Measurements from ENCODE around the gene GPR31.

Gene GPR31

DNA sequence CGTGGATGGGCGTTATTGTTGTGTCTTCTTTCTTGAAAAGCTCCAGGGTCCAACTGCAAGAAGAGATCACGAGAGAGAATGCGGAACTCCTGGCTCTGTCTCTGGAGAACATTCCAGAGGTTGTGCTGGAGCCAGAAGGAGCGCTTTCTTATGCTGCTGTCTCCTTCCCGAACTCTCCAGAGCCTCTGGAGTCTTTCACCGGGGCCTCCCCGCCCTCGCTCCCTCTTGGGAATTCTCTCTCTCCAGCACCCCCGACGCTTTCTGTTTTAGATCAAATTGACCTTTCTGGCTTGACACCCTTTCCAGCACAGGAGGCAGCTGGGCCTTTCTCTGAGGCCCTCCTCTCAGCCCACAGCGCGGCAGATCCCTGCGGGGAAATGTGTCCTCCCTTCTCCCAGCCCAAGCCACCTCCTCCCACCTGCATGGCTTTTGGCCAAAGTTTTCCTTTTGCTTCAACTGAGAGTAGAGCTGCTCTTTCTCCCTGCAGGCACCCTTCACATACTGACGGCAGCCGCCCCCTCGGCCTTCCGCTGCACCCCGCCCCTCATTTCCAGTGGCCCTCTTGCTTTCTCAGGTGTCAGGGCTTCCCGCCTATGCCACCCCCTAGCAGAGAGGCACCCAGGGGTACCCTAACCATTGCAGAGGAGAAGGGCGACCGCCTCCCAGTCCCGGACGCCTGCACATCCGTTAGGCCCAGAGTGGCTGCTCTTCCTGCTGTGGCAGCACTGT lies 41.5 kb downstream of the GPR31 start:
- no peak for DNase-seq

DNA sequence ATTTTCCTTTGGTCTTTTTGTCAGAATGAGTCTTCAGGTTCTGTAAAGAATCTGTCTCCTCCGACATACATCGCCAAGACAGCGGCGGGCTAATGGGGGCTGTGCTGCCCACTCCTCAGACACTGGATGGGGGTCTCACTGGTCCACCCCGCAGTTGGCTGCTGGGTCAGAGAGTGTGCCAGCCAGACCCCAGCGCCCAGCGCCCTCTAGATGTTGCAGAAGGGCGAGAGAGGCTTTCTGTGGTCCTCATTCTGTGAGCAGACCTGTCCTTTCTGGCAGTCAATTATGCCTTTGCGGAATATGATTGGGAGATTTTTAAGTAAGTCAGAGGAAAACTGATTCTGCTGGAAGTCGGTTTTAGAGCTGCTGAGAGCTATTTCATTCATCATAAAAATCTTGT lies 42.7 kb downstream of the GPR31 start:
- no peak for DNase-seq

DNA sequence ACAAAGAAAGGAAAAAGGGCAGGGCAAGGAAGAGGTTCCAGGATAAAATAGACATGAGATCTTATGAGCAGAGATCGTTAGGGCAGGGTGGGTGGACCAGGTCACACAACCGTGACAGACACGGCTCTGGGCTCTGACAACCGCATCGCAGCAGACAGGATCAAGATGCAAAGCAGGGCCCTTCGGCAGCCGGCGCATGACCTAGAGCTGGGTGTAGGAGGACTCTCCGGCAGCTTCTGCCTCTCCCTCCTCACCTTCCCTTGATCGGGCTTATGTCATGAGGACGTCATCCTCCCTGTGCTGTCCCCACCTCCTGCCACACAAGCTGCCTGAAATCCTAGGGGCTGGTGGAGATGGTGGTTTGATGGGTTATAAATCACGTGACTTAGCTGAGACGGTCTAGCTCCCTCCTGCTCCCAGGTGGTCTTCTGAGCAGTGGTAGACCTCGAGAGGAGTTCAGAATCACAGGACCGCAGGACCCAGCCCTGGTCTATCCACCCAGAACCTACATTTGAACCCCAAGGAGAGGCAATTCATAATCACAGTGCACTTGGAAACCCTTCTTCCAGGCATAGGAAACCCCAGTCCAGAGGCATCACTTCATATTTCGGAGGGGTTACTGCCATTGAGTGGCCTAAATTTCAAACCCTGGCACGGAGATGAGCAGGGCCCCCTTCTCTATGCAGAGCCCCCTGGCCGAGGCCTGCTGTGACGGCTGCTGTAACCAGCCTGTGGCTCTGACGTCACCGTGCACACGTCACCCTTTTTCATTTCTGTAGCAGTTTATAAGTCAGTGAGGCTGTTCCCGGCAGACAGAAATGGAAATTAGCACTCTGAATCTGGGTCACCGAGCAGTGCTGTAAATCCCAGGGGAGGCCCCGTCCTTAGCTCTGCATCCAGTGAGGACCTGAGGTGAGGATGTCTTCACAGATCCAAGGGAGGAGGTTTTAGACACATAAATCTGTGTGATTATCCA lies 43.6 kb downstream of the GPR31 start:
- peak in 3 of 5 donors; percentile 8 to 54 (median 38) for DNase-seq

DNA sequence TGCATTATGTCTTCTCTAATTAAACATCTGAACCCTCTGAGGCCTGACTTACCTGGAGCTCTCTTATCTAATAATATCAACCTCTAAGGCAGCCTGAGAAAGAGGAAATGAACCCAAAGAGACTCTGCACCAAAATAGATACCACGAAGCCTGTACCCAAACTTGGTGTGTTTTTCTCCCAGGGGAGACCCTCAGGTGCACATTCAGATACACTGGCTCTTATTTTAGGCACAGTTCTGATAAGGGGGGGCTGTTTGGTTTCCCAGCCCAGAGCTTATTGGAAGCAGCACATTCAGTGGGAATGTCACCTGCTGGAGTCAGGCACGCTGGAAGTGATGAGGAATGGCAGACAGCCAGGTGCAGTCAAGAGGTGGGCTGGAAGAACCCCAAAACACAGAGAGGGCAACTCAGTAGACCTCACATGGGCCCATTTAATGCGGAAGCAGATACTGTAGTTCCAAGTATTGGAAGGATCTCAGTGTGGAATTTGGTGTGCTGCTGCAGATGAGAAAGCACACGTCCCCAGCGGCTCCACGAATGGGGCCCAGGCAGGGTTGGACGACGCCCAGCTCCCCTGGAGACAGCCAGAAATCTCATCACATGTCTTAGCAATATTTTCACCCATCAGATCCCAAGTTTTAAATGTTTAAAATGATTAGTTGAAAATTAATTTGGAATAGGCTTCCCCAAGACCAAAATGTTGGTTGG lies 44.6 kb downstream of the GPR31 start:
- no peak for DNase-seq

DNA sequence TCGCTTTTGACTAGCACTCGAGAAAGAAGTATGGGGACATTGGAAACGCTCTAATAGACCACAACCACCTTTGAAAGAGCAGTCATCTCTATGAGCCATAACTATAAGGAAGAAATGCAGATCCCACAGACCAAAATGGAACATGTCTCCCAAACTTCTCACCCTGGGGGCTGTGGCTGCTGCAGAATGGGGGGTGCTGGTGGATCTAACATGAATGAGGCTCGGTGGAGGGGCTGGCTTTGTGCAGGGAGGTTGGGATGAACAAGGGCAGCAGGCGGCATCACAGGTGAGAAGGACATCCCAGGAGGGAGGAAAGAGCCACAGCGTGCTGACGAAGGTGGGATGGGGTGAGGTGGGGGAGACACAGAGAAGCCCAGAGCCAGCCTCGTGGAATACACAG lies 45.4 kb downstream of the GPR31 start:
- no peak for DNase-seq

DNA sequence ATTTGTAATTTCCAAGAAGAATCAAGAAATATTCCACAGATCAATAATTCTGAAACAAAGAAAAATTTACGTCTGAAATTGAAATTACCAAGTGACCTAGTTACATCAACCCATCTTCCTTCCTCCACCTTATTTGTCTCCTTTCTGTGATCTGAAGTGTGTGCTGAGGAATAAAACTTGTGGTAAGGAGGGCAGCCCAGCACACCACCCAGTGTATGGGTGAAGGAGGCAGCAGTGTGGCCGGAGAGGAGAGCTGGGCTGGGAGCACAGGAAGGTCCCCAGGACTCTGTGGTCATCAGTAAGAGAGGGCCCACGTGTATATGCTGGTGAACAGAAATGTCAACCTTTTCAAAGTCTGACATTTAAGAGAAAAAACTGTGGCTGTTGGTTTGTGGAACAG lies 46.2 kb downstream of the GPR31 start:
- no peak for DNase-seq

DNA sequence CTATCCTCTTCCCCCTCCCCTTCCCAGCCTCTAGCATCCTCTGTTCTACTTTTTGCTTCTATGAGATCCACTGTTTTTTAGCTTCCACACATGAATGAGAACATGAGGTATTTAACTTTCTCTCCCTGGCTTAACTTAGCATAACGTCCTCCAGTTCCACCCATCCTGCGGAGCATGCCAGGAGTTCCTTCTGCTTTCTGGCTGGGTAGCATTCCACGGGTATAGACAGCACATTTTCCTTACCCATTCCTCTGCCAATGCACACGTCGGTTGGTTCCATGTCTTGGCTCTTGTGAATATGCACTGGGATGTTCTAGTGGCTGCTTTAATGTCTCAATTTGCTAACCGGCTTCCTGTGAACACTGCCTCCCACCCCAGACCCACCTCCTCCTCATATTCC lies 48.1 kb downstream of the GPR31 start:
- no peak for DNase-seq

DNA sequence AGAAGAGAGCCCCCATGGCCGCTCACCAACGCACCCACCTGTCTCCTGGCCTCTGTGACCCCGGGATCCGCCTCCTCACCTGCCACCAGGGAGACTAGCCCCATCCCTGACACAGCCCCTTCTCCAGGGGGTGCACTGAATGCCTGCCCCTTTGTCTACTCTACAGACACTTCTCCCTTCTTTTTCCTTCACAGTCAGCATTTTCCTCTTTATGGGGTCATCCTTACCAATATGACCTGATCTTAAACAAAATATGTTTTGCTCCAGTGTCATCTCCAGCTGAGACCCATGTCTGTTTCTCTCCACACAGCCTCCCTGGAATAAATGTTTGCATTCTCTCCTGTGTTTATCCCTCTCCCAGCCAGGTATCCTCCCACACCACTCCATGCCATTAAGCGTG lies 49.5 kb downstream of the GPR31 start:
- DNase-seq: no peak

DNA sequence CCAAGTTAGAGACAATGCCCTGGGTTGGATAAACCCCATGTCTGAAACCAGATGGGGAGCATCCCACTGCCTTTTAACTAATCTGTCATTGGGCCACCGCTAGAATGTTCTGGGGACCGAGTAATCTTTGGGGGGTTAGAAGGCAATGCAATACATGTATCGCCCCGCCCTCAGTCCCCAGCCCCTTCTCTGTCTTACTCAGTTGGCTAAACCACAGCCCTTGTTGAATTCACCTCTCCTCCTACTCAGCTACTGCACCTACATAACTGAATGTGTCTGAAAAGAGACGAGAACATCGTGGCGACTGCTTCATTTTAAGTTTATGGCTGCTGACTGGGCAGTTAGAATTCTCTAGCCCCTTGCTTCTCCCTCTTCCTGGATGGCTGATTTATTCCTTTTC lies 50.0 kb downstream of the GPR31 start:
- DNase-seq: no peak

DNA sequence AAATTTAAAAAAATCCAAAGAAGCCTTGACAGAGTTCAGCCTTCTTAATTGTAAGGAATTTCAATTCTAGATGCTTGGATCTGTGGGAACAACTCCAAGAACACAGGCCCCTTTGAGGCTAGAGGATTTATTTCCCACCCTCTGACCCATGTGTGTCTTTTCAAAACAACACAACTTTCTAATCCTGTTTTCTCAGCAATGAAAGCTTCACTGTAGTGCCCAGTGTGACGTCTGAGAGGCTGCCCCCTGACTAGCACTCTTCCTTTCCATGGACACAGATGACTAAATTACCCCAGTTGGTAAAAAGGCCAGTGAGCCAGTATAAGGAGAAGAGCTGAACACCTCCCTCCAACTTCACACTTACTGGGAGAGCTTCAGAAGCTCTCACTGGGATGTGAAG lies 51.4 kb downstream of the GPR31 start:
- no peak for DNase-seq

Data from T-helper 1 cell (primary cell).